GM12891 (cell line): ENCODE data around the gene ZC3H12C.

ENCODE experiments used
- POLR2A ChIP-seq: IDR thresholded peaks from 2 replicates; pipeline ENCODE4 v1.6.1; 2011; ENCODE audit warnings: low read depth, low read length, control low read depth
- POLR2AphosphoS5 ChIP-seq: IDR thresholded peaks from 2 replicates; pipeline ENCODE4 v1.6.1; 2011; ENCODE audit warnings: low read depth, low read length, control low read depth
- POU2F2 ChIP-seq: IDR thresholded peaks from 2 replicates; pipeline ENCODE4 v1.6.1; 2011; ENCODE audit warnings: low read depth, mild to moderate bottlenecking, control low read depth, low read length, moderate library complexity
- TAF1 ChIP-seq: IDR thresholded peaks from 2 replicates; pipeline ENCODE4 v1.6.1; 2011; ENCODE audit warnings: low read depth, low read length, control low read depth

- TF ChIP-seq POLR2A (no peak), TAF1 (no peak), POU2F2 (no peak), POLR2AphosphoS5 (no peak)
These were observed 20.3 kb upstream of the ZC3H12C start for GRCh38 chr11:110072930-110073329.
